NB4 (cell line): ENCODE measurements around the gene HYAL3.

ENCODE experiments used
- CTCF ChIP-seq: IDR thresholded peaks from one replicate; pipeline ENCODE4 v1.5.1; 2012; ENCODE audit warnings: low read depth, low read length
- MYC ChIP-seq: IDR thresholded peaks from 2 replicates; pipeline ENCODE4 v1.6.1; 2011; ENCODE audit warnings: low read depth, low read length
- POLR2A ChIP-seq: IDR thresholded peaks from 2 replicates; pipeline ENCODE4 v1.6.1; 2011; ENCODE audit warnings: mild to moderate bottlenecking; ENCODE audit not compliant: insufficient read length; ENCODE audit errors: extremely low read depth

GRCh38 chr3:50263478-50264382, 35.5 kb downstream of the HYAL3 start:
- TF ChIP-seq CTCF: no peak
- no peak for TF ChIP-seq POLR2A
- no peak for TF ChIP-seq MYC
